Vagina (tissue), 2 donors: ENCODE results near the gene REEP1.

Source experiments
- CTCF ChIP-seq, 3 experiments: fragments of 450-650 bp in 2 of 3; fragments of 200-600 bp in 1 of 3; sonication (generic) in 1 of 3; IDR thresholded peaks; one replicate each; pipeline ENCODE4 v1.5.1; 2017 to 2019; ENCODE audit warnings: antibody characterized with exemption in 3 of 3, mild to moderate bottlenecking in 2 of 3, moderate library complexity in 2 of 3
- POLR2A ChIP-seq, 2 donors: fragments of 450-650 bp; IDR thresholded peaks; one replicate each; pipeline ENCODE4 v1.6.1; 2017; ENCODE audit warnings: antibody characterized with exemption in 2 of 2, mild to moderate bottlenecking in 2 of 2, moderate library complexity in 2 of 2
- POLR2AphosphoS5 ChIP-seq, 2 donors: sonication (generic); formaldehyde crosslinking; IDR thresholded peaks; one replicate each; pipeline ENCODE4 v1.9.0; 2017; ENCODE audit warnings: antibody characterized with exemption in 2 of 2, mild to moderate bottlenecking in 2 of 2, low read depth in 1 of 2; ENCODE audit not compliant: insufficient read depth in 1 of 2

GRCh38 chr2:86219896-86220295 is 117.5 kb downstream of the REEP1 start:
- no peak for TF ChIP-seq CTCF (IDR thresholded peaks at IDR 0.05)
- no peak for TF ChIP-seq POLR2A (IDR thresholded peaks at IDR 0.05)
- no peak for TF ChIP-seq POLR2AphosphoS5 (IDR thresholded peaks at IDR 0.05; ENCODE audit: insufficient read depth in 1 of 2, low read depth in 1 of 2)
